Stimulated activated CD4-positive, alpha-beta T cell treated with anti-CD3 and anti-CD28 coated beads, Interleukin-15, amount 100 ng/mL, for 1 hour (primary cell): Measurements from ENCODE around the gene TGIF2.
"Not testable (repeated sequence)": the region's sequence is repeated elsewhere in the genome, so short reads cannot be mapped to it uniquely, and the experiment has no call there.

Experiments used
- DNase-seq, 2 donors: peaks; one replicate each; pipeline ENCODE4 v3.0.0-alpha.2; 2020; ENCODE audit warnings: low read depth in 1 of 2, low spot score in 1 of 2

TGIF2 gene

DNA sequence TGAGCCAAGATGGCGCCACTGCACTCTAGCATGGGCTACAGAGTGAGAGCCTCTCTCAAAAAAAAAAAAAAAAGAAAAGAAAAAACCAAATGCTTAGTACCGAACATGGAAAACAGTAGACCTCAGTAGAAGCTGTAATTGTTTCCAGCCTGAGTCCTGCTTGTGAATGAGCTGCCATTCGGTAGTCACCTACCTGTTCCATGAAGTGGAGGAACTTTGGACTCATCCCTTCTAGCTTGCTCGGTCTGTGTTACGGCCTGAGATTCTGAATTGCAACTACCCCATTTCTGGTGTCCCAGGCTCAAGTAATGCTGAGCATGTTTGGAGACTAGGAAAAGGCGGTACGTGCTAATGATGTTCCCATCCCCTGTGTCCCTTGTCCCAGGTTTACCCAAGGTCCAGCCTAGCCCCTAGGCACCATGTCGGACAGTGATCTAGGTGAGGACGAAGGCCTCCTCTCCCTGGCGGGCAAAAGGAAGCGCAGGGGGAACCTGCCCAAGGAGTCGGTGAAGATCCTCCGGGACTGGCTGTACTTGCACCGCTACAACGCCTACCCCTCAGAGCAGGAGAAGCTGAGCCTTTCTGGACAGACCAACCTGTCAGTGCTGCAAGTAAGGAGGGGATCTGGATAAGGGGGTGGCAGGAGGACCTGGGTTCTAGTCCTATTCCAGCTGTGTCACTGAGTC lies 5.1 kb downstream of the TGIF2 start:
- DNase-seq: no peak

DNA sequence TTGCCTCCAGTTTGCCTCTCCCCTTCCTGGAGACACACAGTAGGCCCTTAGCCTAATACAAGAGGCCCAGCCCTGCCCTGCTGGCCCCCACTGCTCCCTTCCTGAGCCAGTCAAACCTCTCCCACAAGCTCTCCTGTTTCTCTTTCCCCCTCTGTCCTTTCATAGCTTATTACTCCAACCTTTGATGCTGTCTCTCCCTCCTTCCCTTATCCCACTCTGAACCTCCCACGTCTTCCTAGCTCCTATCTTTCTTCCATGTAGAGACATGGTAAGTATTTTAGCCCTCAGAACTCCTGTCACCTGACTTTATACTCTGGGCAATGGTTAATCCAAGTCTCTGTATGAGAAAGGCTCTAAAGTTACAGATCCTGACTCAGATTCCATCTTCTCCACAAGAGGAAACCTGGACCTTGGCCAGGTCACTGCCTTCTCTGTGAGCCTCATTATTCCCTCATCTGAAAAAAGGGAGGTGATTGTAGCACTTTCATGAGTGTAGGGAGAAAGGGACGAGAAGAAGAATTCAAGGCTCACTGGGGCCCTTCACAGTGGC lies 6.7 kb downstream of the TGIF2 start:
- no peak for DNase-seq

DNA sequence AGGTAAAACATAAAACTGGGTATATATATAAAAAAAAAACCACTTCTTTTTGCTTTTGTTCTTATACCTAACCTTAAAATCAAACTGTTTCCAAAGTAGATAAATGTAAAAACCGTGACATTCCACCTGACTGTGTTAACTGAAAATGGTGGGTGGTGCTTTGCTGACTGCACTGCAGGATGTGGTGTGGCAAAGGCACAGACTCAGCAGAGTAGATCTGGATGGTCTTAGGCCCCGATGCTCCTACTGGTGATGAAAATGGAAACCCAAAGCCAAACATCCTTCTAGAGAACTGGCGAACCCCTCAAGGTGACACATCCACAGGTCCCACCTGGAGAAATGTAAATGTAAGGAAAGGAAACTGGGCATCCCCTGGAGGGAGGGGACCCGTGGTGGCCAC lies 8.9 kb downstream of the TGIF2 start:
- no peak for DNase-seq

DNA sequence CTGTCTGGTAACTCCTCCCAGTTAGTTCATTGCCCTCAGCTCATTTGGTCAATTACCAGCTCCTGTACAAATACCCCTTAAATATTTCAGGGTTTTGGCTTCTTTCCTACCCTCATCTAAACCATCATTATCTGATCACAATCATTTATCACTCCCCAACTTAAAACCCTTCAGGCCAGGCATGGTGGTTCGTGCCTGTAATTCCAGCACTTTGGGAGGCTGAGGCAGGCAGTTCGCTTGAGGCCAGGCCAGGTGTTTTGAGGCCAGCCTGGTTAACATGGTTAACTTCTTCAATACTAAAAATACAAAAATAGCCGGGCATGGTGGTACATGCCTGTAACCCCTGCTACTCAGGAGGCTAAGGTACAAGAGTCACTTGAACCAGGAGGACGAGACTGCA lies 9.4 kb downstream of the TGIF2 start:
- no peak for DNase-seq

DNA sequence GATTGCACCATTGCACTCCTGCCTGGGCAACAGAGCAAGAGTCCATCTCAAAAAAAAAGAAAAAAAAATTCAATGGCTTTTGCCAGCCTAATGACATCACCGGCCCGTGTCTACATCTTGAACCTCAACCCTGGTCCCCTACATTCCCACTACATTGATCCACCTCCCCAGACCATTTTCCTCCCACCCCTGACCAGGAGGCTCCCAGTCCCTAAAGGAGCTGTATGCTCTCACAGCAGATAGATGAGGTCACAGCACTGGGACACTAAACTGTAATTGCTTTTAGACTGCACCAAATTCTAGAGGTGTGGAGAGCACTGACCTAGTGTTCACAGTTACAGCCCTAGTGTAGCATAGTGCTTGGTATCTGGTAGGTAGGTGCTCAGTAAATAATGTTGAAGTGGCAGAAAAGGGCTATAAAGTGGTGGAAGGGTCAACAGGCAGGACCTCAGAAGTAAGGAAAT lies 10.7 kb downstream of the TGIF2 start:
- no peak for DNase-seq

DNA sequence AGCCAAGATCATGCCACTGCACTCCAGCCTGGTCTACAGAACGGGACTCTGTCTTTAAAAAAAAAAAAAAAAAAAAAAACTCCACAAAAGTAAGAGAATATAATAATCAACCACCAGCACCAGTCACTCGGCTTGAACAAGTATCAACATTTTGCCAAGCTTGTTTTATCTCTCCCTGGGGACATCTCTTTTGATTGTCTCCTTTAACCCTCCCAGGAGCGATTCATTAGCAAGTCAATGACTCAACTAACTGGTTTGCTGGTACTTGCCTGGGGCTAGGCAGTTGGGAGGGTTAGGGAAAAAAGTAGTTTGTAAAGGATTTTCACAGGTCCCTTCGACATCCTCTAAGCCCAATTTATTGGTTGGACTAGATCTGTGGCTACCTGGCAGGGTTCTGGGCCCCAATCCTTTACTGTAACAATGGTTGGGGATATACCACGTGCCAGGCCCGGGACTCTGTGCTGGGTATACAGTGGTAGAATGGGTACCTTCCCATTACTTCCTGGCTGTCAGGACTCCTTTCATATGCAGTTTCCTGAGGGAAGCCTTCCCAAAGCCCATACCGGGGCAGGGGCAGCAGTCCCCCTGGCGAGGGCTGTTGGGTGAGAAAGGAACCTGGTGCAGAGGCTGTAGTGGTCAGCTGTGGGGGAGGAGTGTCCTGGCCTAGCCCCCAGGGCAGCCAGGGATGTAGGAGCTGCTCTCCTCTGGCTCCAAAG lies 12.2 kb downstream of the TGIF2 start:
- DNase-seq: no peak

DNA sequence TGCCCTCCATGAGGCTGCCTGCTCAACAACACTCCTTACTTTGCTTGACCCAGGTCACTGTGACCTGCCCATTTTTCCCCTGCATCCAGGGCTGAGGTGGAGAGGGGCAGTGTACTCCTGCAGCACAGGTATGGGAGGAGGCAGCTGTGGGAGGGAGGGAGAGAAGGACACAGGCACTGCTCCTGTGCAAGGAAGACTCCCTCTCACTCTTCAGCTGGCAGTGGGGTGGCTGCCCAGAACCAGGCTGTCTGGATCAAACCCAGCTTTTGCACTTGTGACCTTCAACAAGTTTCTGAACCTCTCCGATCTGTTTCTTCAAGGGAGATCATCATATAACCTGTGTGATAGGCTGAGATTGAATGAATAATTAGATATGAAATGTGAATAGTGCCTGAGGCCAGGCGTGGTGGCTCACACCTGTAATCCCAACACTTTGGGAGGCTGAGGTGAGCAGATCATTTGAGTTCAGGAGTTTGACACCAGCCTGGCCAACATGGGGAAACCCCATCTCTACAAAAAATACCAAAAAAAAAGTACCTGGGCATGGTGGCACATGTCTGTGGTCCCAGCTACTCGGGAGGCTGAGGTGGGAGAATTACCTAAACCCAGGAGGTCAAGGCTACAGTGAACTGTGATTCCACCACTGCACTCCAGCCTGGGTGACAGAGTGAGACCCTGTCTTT lies 14.1 kb downstream of the TGIF2 start:
- DNase-seq: no peak

DNA sequence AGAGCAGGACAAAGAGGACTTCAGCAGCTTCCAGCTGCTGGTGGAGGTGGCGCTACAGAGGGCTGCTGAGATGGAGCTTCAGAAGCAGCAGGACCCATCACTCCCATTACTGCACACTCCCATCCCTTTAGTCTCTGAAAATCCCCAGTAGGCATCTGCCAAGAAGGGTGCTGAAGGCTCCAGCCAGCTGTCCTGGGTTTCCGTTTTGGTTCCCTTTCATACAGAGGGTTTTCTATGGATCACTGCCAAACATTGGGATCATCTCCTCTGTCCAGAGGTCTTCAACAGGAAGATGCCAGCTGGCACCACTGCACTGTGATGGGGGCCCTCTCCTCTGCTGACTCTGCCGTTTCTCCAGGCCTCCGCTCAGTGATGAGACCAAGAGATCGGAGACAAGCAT lies 17.9 kb downstream of the TGIF2 start:
- no peak for DNase-seq

DNA sequence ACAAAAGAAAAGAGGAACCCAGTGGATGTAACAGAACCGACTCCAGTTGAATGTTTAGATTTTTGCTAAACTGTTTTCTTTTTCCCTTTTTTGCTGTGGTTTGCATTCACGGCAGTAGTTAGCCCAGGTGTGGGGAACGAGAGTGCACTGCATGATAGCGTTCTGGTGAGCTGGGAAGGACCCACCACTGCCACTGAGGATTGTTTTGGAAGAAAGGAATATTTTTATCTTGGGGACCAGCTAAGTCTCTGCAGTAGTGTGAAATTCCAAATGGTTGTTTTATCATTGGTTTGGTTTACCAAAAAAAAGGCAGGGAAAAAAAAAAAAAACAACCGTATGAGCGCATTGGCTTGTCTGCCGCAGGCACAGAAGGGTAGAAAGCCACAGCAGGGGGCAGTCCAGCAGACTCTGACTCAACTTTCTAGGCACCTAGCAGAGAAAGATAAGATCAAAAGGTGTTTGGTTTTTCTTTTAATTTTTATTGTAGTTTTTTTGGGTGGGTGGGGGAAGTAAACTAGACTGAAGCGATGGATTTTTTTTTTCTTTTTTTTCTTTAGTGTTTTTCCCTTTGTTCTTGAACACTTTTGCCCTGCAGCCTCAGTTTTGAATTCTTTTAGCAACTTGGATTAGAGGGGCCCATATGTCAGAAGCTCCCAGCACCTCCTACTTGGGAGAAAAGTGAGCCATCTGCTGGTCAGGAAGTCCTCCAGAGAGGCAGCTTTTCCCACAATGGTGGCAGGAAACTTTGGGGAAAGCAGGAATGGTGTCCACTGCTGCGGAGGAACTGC lies 18.7 kb downstream of the TGIF2 start:
- peak in 1 of 2 donors; percentile 33 for DNase-seq

DNA sequence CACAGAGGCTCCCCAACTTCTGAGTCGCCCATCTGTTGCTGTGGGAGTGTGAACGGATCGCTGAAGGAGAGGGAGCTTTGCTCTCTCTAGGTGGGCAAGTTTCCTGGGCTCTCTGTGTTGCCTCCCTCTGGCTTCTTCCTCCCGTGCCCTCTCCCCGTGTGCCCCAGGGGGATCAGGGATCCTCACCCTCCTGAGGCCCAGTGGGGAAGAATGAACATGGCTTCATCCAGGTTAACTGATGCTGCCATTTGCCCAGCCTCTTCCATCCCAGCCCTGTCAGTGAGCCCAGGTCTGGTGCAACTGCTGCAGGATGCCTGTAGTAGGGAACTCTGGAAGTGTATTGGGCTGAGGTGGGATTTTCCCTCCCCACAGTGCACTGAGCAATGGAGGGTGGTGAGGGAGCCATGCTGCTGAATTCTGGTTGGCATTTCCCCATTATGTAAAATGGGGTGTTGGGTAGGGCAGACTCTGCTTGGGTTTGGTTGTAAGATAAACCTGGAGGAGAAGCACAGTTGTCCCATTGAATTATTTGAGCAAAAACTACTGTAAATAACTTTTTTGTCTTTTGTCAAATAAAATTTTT lies 20.0 kb downstream of the TGIF2 start:
- DNase-seq: no peak

DNA sequence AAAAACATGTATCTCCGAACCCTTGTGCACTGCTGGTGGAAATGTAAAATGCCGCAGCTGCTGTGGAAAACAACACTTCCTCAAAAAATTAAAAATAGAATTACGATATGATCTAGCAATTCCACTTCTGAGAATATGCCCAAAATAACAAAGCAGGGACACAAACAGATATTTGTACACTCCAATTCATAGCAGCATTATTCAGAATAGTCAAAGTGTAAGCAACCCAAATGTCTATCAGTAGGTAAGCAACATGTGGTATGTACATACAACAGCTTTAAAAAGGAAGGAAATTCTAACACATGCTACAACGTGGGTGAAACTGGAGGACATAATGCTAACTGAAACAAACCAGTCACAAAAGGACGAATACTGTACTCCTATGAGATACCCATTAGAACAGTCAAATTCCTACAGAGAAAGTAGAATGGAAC lies 26.5 kb downstream of the TGIF2 start:
- no peak for DNase-seq

DNA sequence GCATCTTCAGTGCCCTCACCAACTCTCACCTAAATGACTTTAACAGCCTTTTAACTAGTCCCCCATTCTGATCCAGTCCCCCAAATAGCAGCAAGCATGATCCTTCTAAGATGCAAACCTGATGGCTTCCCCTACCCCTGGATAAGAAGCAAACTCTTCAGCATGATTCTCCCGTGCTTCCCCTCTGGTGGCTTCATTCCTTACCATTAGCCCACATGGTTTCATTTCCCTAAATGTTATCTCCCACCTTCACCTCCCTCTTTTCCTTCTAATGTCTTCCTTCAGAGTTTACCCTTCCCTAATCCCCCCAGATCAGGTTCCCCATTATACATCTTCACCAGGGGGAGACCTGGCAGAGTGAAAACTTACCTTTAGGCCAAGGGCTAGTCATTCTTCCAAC lies 28.1 kb downstream of the TGIF2 start:
- no peak for DNase-seq

DNA sequence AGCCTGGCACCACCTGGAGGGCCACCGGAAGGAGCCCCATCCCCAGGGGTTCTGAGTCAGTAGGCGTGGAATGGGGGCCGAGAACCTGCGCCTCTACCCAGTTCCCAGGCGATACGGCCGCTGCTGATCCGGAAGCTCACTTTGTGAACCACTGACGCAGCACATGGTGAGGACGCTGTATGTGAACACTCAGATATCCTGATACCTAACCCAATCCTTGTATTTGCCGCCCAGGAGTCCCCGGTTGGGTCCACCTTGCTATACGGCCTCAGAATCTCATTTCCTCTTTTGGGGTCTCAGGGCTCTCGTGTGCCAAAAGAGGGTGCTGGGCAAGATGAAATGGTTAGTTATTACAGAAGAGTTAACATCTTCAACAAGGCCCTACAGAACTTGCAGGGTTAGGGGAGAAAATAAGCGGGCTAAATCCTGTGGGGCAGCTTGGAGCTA lies 31.6 kb downstream of the TGIF2 start:
- no peak for DNase-seq

DNA sequence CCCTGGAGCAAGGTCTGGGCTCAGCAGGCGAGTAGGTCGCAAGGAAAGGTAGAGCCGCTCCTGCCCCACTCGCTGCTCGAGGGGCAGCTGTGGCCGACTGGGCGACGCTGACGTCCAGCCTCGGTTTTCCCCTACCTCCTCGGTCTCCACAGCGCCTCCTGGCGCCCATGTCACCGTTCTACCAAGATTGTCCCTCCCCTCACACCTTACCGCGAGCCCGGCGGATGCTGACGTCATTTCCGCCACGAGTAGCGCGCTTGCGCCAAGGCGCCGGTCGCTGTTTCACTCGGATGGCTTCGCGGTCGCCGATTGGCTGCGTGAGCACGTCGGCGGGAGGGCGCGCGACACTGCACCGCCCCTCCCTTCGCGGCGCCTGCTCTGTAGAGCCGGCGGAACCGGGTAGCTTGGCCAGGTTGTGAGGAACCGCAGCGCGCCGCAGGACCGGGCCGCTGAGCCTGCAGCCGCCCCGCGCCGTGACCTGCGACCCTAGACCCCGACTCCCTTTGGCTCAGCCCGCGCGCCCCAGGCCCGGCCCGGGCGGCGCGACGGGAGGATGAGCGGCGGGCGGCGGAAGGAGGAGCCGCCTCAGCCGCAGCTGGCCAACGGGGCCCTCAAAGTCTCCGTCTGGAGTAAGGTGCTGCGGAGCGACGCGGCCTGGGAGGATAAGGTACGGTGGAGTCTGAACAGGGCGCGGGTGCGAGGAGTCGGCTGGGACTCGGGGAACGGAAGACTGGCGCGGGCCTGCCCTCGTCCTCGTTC lies 32.2 kb downstream of the TGIF2 start, which contains the start of gene RAB5IF:
TSS of gene RAB5IF (plus strand) at position 381 of the 759 bp plus-strand sequence. CDS start at position 554, 173 bp downstream.
- DNase-seq: peak; percentile 98 to 99

DNA sequence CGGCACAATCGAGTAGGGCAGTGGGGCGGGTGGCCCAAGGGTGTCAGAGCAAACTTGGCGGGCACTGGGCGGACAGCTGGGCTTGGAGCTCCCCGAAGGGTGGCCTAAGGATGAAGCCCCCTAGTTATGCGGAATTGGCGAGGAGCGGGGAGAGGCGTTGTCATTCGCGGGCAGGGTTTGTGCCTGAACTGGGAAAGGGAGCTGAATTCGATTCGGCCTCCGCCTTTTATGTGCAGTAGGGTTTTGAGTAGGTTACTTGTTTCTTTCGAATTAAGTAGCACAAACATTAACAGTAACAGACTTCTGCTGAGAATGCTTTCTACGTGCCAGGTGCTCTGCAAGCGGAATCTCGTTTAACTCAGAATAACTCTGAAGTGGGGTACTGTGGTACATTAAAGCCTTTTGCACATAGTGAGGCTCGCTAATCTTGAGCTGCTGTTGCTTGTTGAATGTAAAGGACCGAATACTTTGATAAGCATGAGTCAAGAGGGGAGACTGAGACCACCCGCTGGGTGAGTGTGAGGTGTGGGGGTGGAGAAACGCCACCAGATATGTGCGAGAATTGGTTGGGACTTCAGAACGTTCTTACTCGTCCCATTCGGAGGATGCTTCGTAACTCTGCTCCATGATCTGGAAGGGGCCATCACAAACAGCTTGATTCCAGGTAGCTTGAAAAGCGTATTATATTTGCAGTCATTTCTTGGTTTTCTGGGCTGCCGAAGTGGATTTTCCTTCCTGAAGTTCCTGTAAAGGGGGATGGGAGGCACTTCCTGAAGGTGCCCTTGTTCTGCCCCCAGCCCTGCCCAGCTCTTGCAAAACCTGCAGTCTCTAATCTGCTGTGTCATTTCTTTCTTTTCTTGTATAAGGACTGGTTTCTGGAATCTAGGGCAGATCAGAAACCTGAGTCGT lies 33.0 kb downstream of the TGIF2 start:
- no peak for DNase-seq

DNA sequence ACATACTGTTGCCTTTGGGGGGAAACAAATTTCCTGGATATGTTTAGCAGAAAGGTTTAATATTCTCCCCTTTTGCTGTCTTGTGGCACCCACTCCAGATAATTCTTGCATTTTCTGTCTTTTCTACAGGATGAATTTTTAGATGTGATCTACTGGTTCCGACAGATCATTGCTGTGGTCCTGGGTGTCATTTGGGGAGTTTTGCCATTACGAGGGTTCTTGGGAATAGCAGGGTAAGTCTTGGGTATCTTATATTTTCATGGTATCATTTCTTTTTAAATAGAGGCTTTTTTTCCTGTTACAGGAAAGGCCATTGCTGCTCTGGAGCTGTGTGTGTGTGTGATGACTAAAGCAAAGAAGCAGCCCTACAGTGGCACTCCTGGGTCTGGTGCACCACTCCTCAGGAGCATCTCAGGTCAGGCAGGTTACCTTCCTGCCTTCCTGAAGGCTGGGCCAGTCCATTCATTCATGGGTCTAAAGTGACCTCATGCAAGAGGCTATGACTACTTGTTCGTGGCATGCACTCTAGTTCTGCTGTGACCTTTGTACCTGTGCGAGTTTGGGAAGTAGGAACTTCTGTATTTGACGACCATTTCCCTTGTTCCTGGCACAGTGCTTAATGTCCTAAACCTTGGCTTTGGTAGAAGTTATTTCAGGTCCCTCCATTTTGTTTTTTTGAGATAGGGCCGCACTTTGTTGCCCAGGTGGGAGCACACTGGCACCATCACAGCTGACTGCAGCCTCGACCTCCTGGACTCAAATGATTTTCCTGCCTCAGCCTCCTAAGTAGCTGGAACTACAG lies 34.4 kb downstream of the TGIF2 start:
- no peak for DNase-seq

DNA sequence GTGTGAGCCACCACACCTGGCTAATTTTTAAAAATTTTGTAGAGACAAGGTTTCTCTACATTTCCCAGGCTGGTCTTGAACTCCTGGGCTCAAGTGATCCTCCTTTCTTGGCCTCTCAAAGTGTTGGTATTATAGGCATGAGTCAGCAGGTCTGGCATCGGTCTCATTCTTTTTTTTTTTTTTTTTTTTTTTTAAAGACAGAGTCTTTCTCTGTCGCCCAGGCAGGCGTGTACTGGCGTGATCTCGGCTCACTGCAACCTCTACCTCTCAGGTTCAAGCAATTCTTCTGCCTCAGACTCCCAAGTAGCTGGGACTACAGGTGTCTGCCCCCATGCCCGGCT lies 35.0 kb downstream of the TGIF2 start:
- not testable (repeated sequence) for DNase-seq

DNA sequence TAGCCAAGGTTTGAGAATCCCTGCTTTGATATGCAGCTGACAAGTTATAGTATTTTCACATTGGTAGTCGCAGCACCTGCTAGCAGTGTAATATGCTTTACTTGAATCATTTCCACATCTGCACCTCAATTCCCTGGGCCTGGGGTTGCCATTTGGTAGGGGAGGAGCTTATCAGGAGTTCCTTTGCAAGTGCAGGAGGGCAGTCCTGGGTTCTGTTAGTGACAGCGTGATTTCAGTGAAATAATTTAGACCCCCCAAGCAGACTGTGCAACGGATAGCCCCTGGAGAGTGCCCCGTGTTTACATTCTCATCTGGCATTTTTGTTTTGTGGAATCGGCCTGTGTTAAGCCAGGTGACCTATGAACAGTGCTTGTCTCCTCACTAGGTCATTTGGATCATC lies 38.2 kb downstream of the TGIF2 start:
- DNase-seq: no peak
